Occipital lobe (tissue), 2 donors: ENCODE measurements around the gene HYAL1. TPM values are rescaled to one million over a fixed set of nuclear protein-coding genes. Genes with fewer than 3 reads are reported as not detected.
"Not testable (repeated sequence)": the region's sequence is repeated elsewhere in the genome, so short reads cannot be mapped to it uniquely, and the experiment has no call there.

Source experiments
- DNase-seq: peaks from one replicate; lab custom pipeline; 2025; lab: John Stamatoyannopoulos, UW
- total RNA-seq: library from RNA; depleted of rRNA; stranded (reverse); fragments of >200 nt; gene quantifications from one replicate; pipeline ENCODE4 v1.2.3, GENCODE V29; 2014

Gene HYAL1
- total RNA-seq, 1 donor from 2014 or later: 0.16 TPM

GRCh38 chr3:50294089-50294488, 9.3 kb downstream of the HYAL1 start:
- DNase-seq: no peak

DNA sequence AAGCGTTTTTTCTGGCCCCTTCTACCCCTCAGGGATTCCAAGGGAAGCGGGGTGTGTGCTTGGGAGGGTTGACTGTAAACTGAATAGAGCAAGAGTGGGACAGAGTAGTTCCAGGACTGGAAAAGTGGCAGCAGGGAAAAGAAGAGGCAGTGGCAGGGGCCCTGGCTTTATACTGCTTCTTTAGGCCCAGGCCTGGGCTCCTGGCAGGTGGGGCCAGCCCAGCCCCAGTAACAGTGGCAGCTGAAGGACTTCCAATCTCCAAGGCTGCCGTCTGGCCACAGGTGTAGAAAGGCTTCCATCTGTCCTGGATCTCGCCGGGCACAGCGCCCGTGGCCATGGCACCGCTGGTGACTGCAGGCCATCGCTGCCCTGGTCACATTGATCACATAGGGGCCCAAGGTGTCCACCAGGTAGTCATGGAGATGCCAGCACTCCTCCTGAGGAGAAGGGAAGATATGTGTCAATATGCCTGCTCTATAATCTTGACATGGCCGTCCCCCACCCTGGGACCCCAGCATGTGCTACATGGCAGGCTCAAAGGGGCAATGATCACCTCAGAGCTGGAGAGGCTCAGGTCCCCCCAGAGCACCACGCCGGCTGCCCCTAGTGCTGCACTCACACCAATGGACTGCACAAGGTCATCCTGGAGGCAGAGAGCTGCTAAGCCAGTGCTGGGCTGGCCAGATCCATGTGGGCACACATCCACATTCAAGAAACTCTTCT, 10.1 kb downstream of the HYAL1 start:
- DNase-seq: no peak

GRCh38 chr3:50292159-50293078, 11.0 kb downstream of the HYAL1 start, which contains the start of gene IFRD2:
IFRD2 (minus strand) TSS chr3:50292429; CDS start chr3:50292274, 155 bp downstream.
- DNase-seq: peak; percentile 98

GRCh38 chr3:50290161-50290641, 13.2 kb downstream of the HYAL1 start:
- DNase-seq: no peak

- DNase-seq: no peak
Measured at GRCh38 chr3:50289130-50289529, 14.2 kb downstream of the HYAL1 start.

DNA sequence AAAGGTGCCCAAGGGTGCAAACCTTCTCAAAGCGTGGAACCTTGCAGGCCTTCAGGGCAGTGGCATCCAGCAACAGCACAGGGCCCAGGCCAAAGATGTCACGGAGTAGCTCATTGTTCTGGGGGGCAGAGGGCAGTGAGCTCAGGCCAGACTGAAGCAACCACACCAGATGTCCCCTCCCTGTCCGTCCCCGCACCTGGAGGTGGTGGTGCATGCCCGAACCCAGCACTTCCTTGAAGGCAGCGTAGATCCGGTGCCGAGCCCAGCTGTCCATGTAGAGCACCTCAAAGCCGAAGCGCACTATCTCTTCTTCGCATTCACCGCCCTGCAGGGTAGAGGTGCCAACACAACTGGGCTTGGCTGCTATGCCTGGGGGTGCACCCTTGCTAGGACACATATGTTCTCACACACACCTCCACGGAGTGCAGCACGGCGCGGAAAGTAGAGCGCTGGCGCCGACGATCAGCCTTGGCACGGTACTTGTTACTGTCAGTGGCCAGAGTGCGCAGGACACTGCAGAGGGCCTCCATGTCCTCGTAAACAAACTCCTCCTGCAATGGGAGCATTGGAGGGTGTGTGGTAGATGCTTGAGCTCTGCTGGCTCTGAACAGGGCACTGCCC, 14.9 kb downstream of the HYAL1 start:
- DNase-seq: no peak

GRCh38 chr3:50287262-50287661, 16.1 kb downstream of the HYAL1 start:
- no peak for DNase-seq

DNA sequence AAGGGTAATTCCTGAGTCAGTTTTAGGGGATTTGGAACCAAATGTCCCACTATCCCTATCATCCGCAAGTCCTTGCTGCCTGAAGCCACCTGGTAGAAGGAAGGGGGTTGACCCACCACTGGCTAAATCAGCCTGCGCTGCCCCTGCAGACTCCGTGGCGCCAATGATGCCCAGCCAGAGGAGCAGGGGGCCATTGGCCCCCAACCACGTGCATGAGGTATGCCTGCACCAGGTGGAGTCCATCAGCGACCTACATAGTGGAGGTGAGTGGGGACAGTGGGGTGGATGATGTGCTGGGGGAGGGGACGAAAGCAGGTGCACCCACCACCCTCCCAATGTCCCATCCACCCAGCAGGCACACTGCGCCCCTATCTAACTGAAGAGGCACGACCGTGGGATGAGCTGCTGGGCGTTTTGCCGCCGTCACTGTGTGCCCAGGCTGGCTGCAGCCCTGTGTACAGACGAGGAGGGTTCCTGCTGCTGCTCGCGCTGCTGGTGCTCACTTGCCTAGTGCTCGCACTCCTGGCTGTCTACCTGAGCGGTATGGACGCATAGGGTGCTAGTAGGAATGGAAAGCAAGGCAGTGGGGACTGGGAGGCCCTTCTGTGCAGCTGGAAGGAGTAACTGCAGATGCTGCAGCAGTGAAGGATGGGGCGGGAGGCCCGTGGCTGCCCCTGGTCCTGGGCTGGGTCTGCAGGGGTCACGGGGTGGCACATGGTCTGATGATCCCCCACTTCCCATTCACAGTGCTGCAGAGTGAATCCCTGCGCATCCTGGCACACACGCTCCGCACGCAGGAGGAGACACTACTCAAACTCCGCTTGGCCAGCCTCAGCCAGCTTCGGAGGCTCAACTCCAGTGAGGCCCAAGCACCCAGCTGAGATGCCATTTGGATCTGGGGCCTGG, 16.8 kb downstream of the HYAL1 start:
- DNase-seq: no peak

- not testable (repeated sequence) for DNase-seq
Measured at GRCh38 chr3:50284121-50284520, 19.3 kb downstream of the HYAL1 start.

GRCh38 chr3:50279255-50280016, 23.9 kb downstream of the HYAL1 start:
- DNase-seq: no peak

DNA sequence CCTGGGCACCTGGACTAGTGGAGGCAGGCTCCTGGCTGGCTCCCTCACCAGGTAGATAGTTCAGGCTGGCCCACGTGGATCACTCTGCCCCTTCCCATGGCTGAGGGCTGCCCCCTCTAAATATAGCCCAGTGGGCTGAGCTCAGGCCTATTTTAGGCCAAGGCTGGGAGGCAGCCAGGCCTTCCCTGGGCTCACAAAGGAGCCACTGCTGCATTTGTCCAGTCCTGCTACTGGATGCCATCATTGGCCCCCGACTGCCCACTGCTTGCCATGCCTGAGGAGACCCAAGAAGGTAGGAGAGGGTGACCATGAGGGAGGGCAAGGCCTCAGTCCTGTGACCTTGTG, 24.5 kb downstream of the HYAL1 start, which contains the start of gene LSMEM2:
Gene LSMEM2, plus strand, starts transcription at position 208 of the 345 bp plus-strand sequence. Its CDS starts 27 bp downstream, at position 235.
- no peak for DNase-seq

- DNase-seq: no peak
Measured at GRCh38 chr3:50278123-50278879, 25.1 kb downstream of the HYAL1 start.

DNA sequence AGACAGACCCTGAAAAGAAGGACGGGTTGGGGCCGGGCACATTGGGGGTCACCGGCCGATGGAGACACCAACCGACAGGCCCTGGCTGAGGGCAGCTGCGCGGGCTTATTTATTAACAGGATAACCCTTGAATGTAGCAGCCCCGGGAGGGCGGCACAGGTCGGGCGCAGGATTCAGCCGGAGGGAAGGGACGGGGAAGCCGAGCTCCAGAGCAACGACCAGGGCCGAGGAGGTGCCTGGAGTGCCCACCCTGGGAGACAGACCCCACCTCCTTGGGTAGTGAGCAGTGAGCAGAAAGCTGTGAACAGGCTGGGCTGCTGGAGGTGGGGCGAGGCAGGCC, 26.6 kb downstream of the HYAL1 start:
- DNase-seq: no peak

- DNase-seq: no peak
Measured at GRCh38 chr3:50275996-50276761, 27.2 kb downstream of the HYAL1 start.

DNA sequence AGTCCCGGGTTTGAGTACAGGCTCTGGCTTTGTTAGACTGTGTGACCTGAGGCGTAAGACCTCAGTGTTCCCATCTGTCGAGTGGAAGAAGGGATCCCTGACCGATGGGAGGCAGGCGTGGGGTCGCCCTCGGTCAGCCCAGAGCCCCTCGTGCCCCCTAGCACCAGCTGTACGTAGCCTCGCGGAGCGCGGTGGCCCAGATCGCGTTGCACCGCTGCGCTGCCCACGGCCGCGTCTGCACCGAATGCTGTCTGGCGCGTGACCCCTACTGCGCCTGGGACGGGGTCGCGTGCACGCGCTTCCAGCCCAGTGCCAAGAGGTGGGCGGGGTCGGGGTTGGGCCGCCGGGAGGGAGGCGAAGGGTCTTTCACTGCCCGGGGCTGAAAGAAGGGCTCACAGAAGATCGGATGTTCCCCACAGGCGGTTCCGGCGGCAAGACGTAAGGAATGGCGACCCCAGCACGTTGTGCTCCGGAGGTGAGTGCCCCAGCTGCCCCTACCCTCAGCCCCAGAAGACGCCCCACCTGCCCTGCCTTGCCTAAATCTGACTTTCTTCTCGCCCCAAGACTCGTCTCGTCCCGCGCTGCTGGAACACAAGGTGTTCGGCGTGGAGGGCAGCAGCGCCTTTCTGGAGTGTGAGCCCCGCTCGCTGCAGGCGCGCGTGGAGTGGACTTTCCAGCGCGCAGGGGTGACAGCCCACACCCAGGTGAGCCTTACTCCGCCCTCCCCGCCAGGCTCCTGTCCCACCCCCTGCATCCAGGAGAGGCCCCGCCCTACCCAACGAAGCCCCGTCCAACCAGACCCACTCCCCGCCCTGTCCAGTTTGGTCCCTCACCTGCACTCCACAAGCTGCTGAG, 28.0 kb downstream of the HYAL1 start:
- no peak for DNase-seq

DNA sequence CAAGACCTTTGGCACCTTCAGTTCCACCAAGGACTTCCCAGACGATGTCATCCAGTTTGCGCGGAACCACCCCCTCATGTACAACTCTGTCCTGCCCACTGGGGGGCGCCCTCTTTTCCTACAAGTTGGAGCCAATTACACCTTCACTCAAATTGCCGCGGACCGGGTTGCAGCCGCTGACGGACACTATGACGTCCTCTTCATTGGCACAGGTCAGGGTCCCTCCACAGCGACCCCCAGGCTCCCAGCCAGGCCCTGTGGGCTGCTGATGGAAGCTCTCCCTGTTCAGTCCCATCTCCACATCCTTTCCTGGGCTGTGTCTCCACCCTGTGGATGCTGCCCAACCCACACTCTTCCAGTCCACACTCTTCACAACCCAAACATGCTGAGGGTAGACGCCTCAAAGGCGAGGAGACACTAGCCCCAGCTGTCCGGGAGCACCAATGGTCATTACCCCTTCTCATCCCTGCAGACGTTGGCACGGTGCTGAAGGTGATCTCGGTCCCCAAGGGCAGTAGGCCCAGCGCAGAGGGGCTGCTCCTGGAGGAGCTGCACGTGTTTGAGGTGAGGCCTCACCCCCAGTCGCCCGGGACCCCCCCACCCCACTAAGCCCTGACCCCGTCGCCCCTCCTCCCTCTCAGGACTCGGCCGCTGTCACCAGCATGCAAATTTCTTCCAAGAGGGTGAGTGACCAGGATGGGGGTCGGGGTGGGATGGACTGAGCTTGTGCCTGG, 28.8 kb downstream of the HYAL1 start:
- no peak for DNase-seq

GRCh38 chr3:50273689-50274065, 29.7 kb downstream of the HYAL1 start:
- DNase-seq: no peak
